Activated CD4-positive, CD25-positive, alpha-beta regulatory T cell treated with anti-CD3 and anti-CD28 coated beads, Interleukin-2, amount 50 U/mL, for 24 hours (primary cell): ENCODE measurements around the gene KDM4C.
"Not testable (repeated sequence)": the region's sequence is repeated elsewhere in the genome, so short reads cannot be mapped to it uniquely, and the experiment has no call there.

Experiments used
- ATAC-seq, 2 donors: fragments of 150-1000 bp; cut with Tn5 transposase; one replicate each; pipeline ENCODE4 v1.10.0; 2021; ENCODE audit warnings: mild to moderate bottlenecking in 1 of 2, moderate library complexity in 1 of 2

Gene KDM4C

GRCh38 chr9:6986141-6986815 is 228.5 kb downstream of the KDM4C start:
- no peak for ATAC-seq

GRCh38 chr9:6987381-6987780 is 229.6 kb downstream of the KDM4C start:
- no peak for ATAC-seq

GRCh38 chr9:6991418-6991817 is 233.6 kb downstream of the KDM4C start:
- no peak for ATAC-seq

GRCh38 chr9:6996061-6996854 is 238.5 kb downstream of the KDM4C start:
- no peak for ATAC-seq

GRCh38 chr9:6997330-6997729 is 239.6 kb downstream of the KDM4C start:
- no peak for ATAC-seq

GRCh38 chr9:6999794-7000193 is 242.0 kb downstream of the KDM4C start:
- ATAC-seq, result no peak

GRCh38 chr9:7001571-7001970 is 243.8 kb downstream of the KDM4C start:
- ATAC-seq, result no peak

- no peak for ATAC-seq
Observed at GRCh38 chr9:7003861-7004260, 246.1 kb downstream of the KDM4C start.

- ATAC-seq, result no peak
Observed at GRCh38 chr9:7006417-7006816, 248.6 kb downstream of the KDM4C start.

GRCh38 chr9:7008411-7008810 is 250.6 kb downstream of the KDM4C start:
- ATAC-seq, result no peak

GRCh38 chr9:7009065-7009464 is 251.3 kb downstream of the KDM4C start:
- no peak for ATAC-seq

- ATAC-seq, result no peak
Observed at GRCh38 chr9:7011395-7012067, 253.8 kb downstream of the KDM4C start.

GRCh38 chr9:7027996-7028395 is 270.2 kb downstream of the KDM4C start:
- ATAC-seq, result no peak

GRCh38 chr9:7028591-7028990 is 270.8 kb downstream of the KDM4C start:
- ATAC-seq, result no peak

- ATAC-seq, result not testable (repeated sequence)
Observed at GRCh38 chr9:7030943-7031342, 273.2 kb downstream of the KDM4C start.

- no peak for ATAC-seq
Observed at GRCh38 chr9:7033076-7034045, 275.6 kb downstream of the KDM4C start.

- no peak for ATAC-seq
Observed at GRCh38 chr9:7037176-7037575, 279.4 kb downstream of the KDM4C start.

- no peak for ATAC-seq
Observed at GRCh38 chr9:7042124-7042523, 284.4 kb downstream of the KDM4C start.

GRCh38 chr9:7045361-7045760 is 287.6 kb downstream of the KDM4C start:
- no peak for ATAC-seq

- no peak for ATAC-seq
Observed at GRCh38 chr9:7051711-7052110, 293.9 kb downstream of the KDM4C start.

- ATAC-seq, result no peak
Observed at GRCh38 chr9:7053903-7054302, 296.1 kb downstream of the KDM4C start.

- peak in 1 of 2 donors; percentile 30 for ATAC-seq
Observed at GRCh38 chr9:7055171-7055903, 297.6 kb downstream of the KDM4C start.
